ENCODE measurements around the gene LEAP2. TPM values are rescaled to one million over a fixed set of nuclear protein-coding genes. Genes with fewer than 3 reads are reported as not detected.

The LEAP2 gene
- total RNA-seq, 1 experiment from 2014 or later, result 0.36 TPM

- no peak overlapping the region for H3K27ac ChIP-seq (ENCODE audit: low read length)
- H3K4me1 ChIP-seq (ENCODE audit: insufficient read depth, low read length), result no peaks in the 10 kb centered on the region
- H3K4me3 ChIP-seq (ENCODE audit: low read length), result no peak overlapping the region
- no peaks in the 10 kb centered on the region for H3K9me2 ChIP-seq (replicated peaks; ENCODE audit: low read length)
- H3K27me3 ChIP-seq (ENCODE audit: low read length), result no peaks in the 10 kb centered on the region
- intact Hi-C loops (cut with micrococcal nuclease), result no loop called here
- H3F3A ChIP-seq (ENCODE audit: low read length, unreplicated experiment), result no peaks in the 10 kb centered on the region
- H3K36me3 ChIP-seq (ENCODE audit: low read depth, low read length), result no peaks in the 10 kb centered on the region; the same call in 1 of the 2 replicates
- no TSS peak for BruUV-seq (replicated peaks)
- H3K79me2 ChIP-seq (ENCODE audit: low read length), result no peaks in the 10 kb centered on the region
- ATAC-seq (no peak), DNase-seq (no peak)
- CTCF ChIA-PET, result no interaction called here
- POLR2A ChIA-PET (ENCODE audit: unreplicated experiment), result no interaction called here
- no peak overlapping the region for H3K9ac ChIP-seq (ENCODE audit: low read length)
- no peaks in the 10 kb centered on the region for H3K9me3 ChIP-seq (ENCODE audit: low read length)
- no peak for TF ChIP-seq EZH2phosphoT487 (IDR thresholded peaks at IDR 0.05; ENCODE audit: borderline replicate concordance, low read length)
- TF ChIP-seq CTCF (conservative IDR thresholded peaks at IDR 0.05; ENCODE audit: low read depth, low read length), result no peak
- no peak for TF ChIP-seq EZH2 (IDR thresholded peaks at IDR 0.05; ENCODE audit: low read length, unreplicated experiment)
- H3K4me2 ChIP-seq (ENCODE audit: low read length), result no peak overlapping the region
- no peaks in the 10 kb centered on the region for H4K20me1 ChIP-seq (ENCODE audit: low read length)
- H2AFZ ChIP-seq (ENCODE audit: low read length), result no peak overlapping the region
Measured at GRCh38 chr5:132916086-132916485, 42.6 kb downstream of the LEAP2 start.

Other genes starting within 250 kb of the LEAP2 start
- not detected in 2 replicates for gene IL13, start 215.5 kb upstream of the LEAP2 start, total RNA-seq (2014; rRNA removed)
- not detected in 2 replicates for gene IL4, start 199.7 kb upstream of the LEAP2 start, total RNA-seq (2014; rRNA removed)
- gene KIF3A, start 136.1 kb upstream of the LEAP2 start, total RNA-seq (2014; rRNA removed), result 5.7 and 9.5 TPM in 2 replicates
- gene CCNI2, start 126.2 kb upstream of the LEAP2 start, total RNA-seq (2014; rRNA removed), result not detected in 2 replicates
- 21.9 and 29.4 TPM in 2 replicates for gene SEPTIN8, start 96.4 kb upstream of the LEAP2 start, total RNA-seq (2014; rRNA removed)
- gene SOWAHA, start 60.4 kb upstream of the LEAP2 start, total RNA-seq (2014; rRNA removed), result 0.04 TPM in 1 of 2 replicates, not detected in the other
- 13.6 and 15.7 TPM in 2 replicates for gene SHROOM1, start 43.0 kb upstream of the LEAP2 start, total RNA-seq (2014; rRNA removed)
- gene GDF9, start 7.2 kb upstream of the LEAP2 start, total RNA-seq (2014; rRNA removed), result not detected in 2 replicates
- gene UQCRQ, start 7.0 kb upstream of the LEAP2 start, total RNA-seq (2014; rRNA removed), result 190 and 198 TPM in 2 replicates
- 20.7 and 23.5 TPM in 2 replicates for gene AFF4, start 90.0 kb downstream of the LEAP2 start, total RNA-seq (2014; rRNA removed)
- 3.7 and 6.1 TPM in 2 replicates for gene ZCCHC10, start 152.9 kb downstream of the LEAP2 start, total RNA-seq (2014; rRNA removed)
- gene HSPA4, start 178.3 kb downstream of the LEAP2 start, total RNA-seq (2014; rRNA removed), result 70.6 and 82.9 TPM in 2 replicates